Mucosa of stomach (tissue), 1 donor: Measurements from ENCODE around the gene QPCTL.

Experiments used
- H3K27me3 ChIP-seq: one replicate; pipeline ENCODE4 v1.7.0; 2013; ENCODE audit warnings: mild to moderate bottlenecking, low read length; ENCODE audit not compliant: control insufficient read depth, insufficient read depth
- H3K36me3 ChIP-seq: one replicate; pipeline ENCODE4 v1.7.0; 2013; ENCODE audit warnings: low read length; ENCODE audit not compliant: control insufficient read depth, insufficient read depth
- H3K4me1 ChIP-seq: one replicate; pipeline ENCODE4 v1.7.0; 2013; ENCODE audit warnings: mild to moderate bottlenecking, low read length; ENCODE audit not compliant: control insufficient read depth, insufficient read depth
- H3K4me3 ChIP-seq: one replicate; pipeline ENCODE4 v1.7.0; 2013; ENCODE audit warnings: low read length
- H3K9ac ChIP-seq: one replicate; pipeline ENCODE4 v1.7.0; 2013; ENCODE audit warnings: mild to moderate bottlenecking, low read length, moderate library complexity
- H3K9me3 ChIP-seq: one replicate; pipeline ENCODE4 v1.7.0; 2013; ENCODE audit warnings: mild to moderate bottlenecking, low read length, moderate library complexity; ENCODE audit not compliant: control insufficient read depth
- donor health status: Pancreatic carcinoma.

The QPCTL gene

DNA sequence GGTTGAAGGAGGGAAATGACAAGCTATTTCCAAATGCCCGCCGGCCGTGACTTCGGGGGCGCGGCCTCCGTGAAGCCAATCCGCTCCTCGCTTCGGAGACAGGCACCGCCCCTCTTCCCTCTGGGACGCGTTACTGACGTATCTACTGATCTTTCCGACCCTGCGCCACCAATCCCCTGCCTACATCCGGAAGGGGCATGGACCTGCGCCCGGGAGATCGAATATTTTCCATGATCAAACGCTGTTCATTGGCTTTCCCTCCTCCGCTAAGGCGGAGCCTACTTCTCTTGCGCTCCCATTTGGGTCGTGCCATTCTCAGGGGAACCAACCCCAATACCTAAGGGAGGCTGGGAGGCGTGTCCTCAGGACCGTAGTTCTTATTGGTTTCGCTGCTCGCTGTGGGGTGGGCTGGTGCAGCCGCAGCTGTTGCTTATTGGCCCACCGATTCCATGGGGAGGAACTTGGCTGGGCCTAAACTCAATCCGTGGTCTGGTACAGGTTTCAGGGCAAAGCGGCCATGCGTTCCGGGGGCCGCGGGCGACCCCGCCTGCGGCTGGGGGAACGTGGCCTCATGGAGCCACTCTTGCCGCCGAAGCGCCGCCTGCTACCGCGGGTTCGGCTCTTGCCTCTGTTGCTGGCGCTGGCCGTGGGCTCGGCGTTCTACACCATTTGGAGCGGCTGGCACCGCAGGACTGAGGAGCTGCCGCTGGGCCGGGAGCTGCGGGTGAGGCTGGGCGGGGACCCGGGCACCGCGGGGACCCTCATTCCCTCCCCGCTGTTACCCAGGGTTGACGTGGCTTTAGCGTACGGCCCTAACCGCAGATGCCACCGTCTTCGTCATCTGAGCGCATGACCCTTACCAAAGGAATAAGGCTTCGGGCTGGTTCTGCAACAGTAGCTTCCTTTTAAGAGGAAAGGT lies at the start of gene QPCTL:
Gene QPCTL (plus strand): TSS at position 480 of the 919 bp plus-strand sequence. CDS start 38 bp downstream, at position 518.
- Histone ChIP-seq H3K9ac (peak within 1 kb of the TSS; percentile 76), H3K9me3 (no peaks in the 10 kb centered on the region), H3K36me3 (peaks cover 9% of the 10 kb centered on the region), H3K4me3 (peak within 1 kb of the TSS; percentile 48), H3K4me1 (peaks cover 13% of the 10 kb centered on the region), H3K27me3 (no peaks in the 10 kb centered on the region)

GRCh38 chr19:45643024-45643926 lies 49.2 kb upstream of the QPCTL start:
- Histone ChIP-seq H3K9ac (no peak overlapping the region), H3K9me3 (no peaks in the 10 kb centered on the region), H3K27me3 (peaks cover 35% of the 10 kb centered on the region)

DNA sequence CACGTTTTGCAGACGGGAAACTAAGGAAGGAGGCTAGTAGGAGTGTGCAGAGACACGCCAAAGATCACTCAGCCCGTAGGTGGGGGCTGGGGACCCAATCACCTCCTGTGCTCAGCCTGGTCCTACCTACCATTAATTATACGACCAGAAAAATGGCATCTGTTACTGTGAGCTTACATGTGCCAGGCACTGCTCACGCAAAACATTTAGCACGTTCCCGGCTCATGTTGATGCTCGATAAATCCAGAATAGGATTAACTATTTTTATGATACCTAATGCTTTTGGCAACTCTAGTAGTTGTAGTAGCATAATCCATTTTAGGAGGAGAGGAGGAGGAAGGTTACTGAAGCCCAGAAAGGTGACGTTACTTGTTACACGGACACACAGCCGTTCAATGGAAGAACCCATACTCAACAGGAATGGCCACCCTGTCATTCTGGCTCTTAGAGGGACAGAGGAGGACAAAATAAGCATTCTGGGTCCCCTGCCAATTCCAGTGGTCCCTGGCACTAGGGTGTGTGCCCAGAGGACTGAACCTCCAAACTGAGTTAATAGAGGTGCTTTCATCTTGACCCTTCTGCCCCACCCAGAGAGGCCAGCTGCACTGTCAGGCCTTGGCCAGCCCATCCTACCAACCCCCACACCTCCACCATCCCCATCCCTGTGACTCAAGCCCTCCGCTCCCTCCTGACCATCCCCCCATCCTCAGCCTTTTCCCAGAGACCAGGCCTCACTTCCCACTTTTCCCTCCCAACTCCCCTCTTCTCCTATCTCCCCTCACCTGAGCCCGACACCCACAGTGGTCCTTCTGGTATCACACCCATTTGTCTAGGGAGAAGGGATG lies 48.3 kb upstream of the QPCTL start:
- no peak overlapping the region for H3K9ac ChIP-seq
- H3K4me3 ChIP-seq = no peak overlapping the region
- H3K9me3 ChIP-seq = no peaks in the 10 kb centered on the region
- no peaks in the 10 kb centered on the region for H3K36me3 ChIP-seq
- H3K4me1 ChIP-seq = peaks cover 43% of the 10 kb centered on the region
- peaks cover 35% of the 10 kb centered on the region for H3K27me3 ChIP-seq

More at GRCh38 chr19:45643024-45643926, 49.2 kb upstream of the QPCTL start:
- Histone ChIP-seq H3K4me3 (no peak overlapping the region), H3K36me3 (no peaks in the 10 kb centered on the region), H3K4me1 (peaks cover 50% of the 10 kb centered on the region)

DNA sequence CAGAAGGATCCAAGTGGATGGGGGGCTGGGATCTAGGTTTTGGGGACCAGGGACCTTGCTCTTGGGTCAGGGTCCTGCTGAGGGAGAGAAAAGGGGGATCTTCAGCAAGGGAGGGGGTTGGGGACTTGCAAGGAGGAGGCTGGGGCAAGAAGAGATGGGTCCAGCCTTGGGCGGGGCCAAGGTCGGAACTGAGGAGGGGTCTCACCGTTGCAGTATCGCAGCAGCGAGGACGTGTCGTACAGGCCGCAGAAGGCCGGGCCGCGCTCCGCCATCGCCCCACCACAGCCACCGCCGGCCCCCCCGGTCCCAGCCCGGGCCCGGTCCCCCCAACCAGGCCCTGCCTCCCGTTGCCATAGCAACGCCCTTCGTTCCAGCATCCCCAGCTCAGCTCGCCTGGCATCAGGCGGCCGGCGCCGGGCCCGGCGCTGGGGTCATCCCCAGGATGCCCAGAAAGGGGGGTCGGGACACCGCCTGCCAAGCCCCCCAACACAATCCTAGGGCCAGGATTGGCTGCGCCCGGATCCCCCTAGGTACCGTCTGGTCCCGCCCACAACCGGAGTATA lies 47.3 kb upstream of the QPCTL start:
- Histone ChIP-seq H3K4me3 (no peak overlapping the region), H3K9me3 (no peaks in the 10 kb centered on the region), H3K36me3 (no peaks in the 10 kb centered on the region), H3K27me3 (peaks cover 35% of the 10 kb centered on the region), H3K9ac (no peak overlapping the region), H3K4me1 (peaks cover 33% of the 10 kb centered on the region)

GRCh38 chr19:45645631-45646344 lies 46.7 kb upstream of the QPCTL start:
- Histone ChIP-seq H3K9ac (no peak overlapping the region), H3K36me3 (no peaks in the 10 kb centered on the region), H3K27me3 (peaks cover 35% of the 10 kb centered on the region), H3K4me3 (no peak overlapping the region), H3K9me3 (no peaks in the 10 kb centered on the region), H3K4me1 (peaks cover 28% of the 10 kb centered on the region)

- H3K4me1 ChIP-seq = peaks cover 23% of the 10 kb centered on the region
- no peaks in the 10 kb centered on the region for H3K36me3 ChIP-seq
- H3K9me3 ChIP-seq = no peaks in the 10 kb centered on the region
- H3K27me3 ChIP-seq = peaks cover 35% of the 10 kb centered on the region
- no peak overlapping the region for H3K4me3 ChIP-seq
- H3K9ac ChIP-seq = no peak overlapping the region
These were observed 46.1 kb upstream of the QPCTL start for GRCh38 chr19:45646345-45646698.

DNA sequence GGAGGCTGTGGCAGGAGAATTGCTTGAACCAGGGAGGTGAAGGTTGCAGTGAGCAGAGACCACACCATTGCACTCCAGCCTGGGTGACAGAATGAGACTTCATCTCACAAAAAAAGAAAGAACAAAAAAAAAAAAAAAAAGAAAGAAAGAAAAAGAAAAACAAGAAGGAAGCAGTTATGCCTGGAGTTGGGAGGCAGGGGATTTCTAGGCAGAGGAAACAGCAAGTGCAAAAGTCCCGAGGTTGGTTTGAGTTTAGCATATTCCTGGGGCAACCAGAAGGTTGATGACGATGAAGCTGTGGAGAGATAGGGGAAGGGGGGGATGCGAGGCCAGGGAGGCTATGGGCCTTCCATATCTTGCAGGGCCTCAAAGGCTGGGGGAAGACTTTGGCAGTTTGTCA lies 41.7 kb upstream of the QPCTL start:
- H3K36me3 ChIP-seq = no peaks in the 10 kb centered on the region
- H3K27me3 ChIP-seq = peaks cover 9% of the 10 kb centered on the region
- no peak overlapping the region for H3K9ac ChIP-seq
- peaks cover 6% of the 10 kb centered on the region for H3K4me1 ChIP-seq
- H3K9me3 ChIP-seq = no peaks in the 10 kb centered on the region
- no peak overlapping the region for H3K4me3 ChIP-seq

GRCh38 chr19:45653634-45654033 lies 38.8 kb upstream of the QPCTL start:
- no peaks in the 10 kb centered on the region for H3K27me3 ChIP-seq

DNA sequence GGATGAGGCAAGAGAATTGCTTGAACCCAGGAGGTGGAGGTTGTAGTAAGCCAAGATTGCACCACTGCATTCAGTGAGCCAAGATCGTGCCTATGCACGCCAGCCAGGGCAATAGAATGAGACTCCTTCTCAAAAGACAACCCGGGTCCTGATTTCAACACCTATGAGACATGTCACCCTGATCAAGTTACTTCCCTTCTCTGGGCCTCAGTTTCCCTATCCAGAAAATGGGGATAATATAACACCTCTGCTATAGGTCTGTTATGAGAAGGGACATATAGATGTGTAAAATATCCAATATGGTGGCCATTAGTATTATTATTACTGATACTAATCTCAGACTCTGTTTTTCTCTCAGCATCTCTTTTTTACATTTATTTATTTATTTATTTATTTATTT lies 37.4 kb upstream of the QPCTL start:
- no peaks in the 10 kb centered on the region for H3K4me1 ChIP-seq
- no peaks in the 10 kb centered on the region for H3K9me3 ChIP-seq
- H3K9ac ChIP-seq = no peak overlapping the region
- no peaks in the 10 kb centered on the region for H3K27me3 ChIP-seq
- no peak overlapping the region for H3K4me3 ChIP-seq
- H3K36me3 ChIP-seq = no peaks in the 10 kb centered on the region

More at GRCh38 chr19:45653634-45654033, 38.8 kb upstream of the QPCTL start:
- no peak overlapping the region for H3K4me3 ChIP-seq
- no peaks in the 10 kb centered on the region for H3K9me3 ChIP-seq
- no peaks in the 10 kb centered on the region for H3K4me1 ChIP-seq
- no peaks in the 10 kb centered on the region for H3K36me3 ChIP-seq
- H3K9ac ChIP-seq = no peak overlapping the region

- H3K9ac ChIP-seq = no peak overlapping the region
- H3K4me1 ChIP-seq = no peaks in the 10 kb centered on the region
- no peak overlapping the region for H3K4me3 ChIP-seq
- H3K36me3 ChIP-seq = no peaks in the 10 kb centered on the region
- no peaks in the 10 kb centered on the region for H3K27me3 ChIP-seq
- H3K9me3 ChIP-seq = no peaks in the 10 kb centered on the region
These were observed 34.8 kb upstream of the QPCTL start for GRCh38 chr19:45657520-45658167.
